D721Med (cell line): ENCODE results near the gene C9orf78.
"Not testable (repeated sequence)": the region's sequence is repeated elsewhere in the genome, so short reads cannot be mapped to it uniquely, and the experiment has no call there.

Experiments
- DNase-seq: peaks from one replicate; pipeline ENCODE4 v3.0.0; 2011; ENCODE audit warnings: low spot score; ENCODE audit not compliant: insufficient read length
- FAIRE-seq: peaks from 2 replicates; lab custom pipeline; 2011; peaks lifted over from hg19 to GRCh38; lab: Jason Lieb, UNC
- CTCF ChIP-seq: IDR thresholded peaks from 2 replicates; pipeline ENCODE4 v1.5.1; 2012; ENCODE audit warnings: mild to moderate bottlenecking, control low read depth; ENCODE audit not compliant: insufficient read depth; ENCODE audit errors: missing control alignments

The C9orf78 gene

GRCh38 chr9:129809346-129809745 lies 25.7 kb downstream of the C9orf78 start:
- FAIRE-seq (no peak), DNase-seq (no peak)
- TF ChIP-seq CTCF = no peak

DNA sequence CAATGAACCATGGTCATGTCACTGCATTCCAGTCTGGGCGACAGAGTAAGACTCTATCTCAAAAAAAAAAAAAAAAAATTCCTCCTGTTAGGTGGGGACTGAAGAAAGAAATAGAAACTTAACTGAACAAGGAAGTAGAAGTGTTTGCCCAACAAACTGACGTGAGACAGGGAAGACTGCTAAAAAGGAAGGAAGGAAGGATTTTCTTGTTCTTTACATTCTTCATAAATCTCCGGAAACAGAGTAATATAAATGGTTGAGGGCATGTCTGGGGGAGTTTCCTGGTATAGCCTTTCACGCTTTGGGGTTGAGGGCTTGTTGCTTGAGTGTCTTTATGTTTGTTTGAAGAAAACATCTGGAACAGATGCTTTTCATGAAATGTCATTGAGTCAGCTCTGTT lies 29.0 kb downstream of the C9orf78 start:
- FAIRE-seq (no peak), DNase-seq (no peak)
- TF ChIP-seq CTCF = no peak

DNA sequence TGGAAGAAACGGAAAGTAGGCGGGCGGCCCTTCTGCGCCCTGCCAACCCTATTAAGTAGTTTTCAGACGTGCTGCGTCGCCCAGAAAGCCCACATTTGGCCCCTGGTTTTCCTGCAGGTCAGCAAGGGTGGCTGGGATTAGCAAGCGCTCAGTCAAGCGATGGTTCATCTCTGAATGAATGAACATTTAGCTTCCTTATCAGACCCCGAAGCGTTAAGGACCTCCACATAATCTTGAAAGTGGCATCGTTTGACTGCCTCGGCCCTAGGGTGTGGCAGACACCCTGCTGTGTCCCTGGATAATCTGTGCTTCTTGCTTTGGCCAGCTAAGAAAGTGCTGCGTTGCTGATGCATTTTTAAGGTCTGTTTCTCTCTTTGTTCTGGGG lies 31.4 kb downstream of the C9orf78 start:
- no peak for DNase-seq
- no peak for FAIRE-seq

DNA sequence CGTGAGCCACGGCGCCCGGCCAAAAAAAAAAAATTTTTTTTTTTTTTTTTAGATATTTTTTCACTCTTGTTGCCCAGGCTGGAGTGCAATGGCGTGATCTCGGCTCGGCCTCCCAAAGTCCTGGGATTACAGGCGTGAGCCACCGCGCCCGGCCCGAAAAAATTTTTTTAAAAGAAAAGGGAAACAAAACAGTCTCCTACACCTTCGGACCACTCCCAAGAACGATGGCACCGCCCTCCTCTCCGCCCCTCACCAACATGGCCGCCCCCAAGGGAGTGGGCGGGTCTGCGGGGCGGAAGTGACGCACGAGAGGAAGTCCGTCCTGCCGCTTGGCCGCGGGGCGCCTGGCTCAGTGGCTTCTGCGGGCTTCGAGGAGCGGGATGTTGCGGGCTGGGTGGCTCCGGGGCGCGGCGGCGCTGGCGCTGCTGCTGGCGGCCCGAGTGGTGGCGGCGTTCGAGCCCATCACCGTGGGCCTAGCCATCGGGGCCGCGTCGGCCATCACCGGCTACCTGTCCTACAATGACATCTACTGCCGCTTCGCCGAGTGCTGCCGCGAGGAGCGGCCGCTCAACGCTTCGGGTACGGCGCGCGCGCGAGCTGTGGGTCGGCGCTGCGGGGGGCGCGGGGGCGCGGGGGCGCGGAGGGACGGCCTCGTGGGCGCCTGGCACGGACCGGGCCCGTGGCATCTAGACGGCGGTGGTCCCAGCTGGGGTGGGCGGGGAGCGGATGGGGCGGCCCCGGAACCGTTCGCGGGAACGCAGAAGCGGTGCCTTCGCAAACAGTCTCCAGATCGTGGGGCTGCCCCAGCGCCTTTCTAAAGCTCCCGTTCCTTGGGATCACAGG lies 32.0 kb downstream of the C9orf78 start, which contains the start of gene TOR1B:
Gene TOR1B, plus strand, starts transcription at position 352 of the 843 bp plus-strand sequence. Its CDS starts 29 bp downstream, at position 381.
- FAIRE-seq = no peak
- TF ChIP-seq CTCF = no peak
- peak; percentile 62 for DNase-seq

More for the DNA sequence above, 31.4 kb downstream of the C9orf78 start:
- TF ChIP-seq CTCF = no peak

DNA sequence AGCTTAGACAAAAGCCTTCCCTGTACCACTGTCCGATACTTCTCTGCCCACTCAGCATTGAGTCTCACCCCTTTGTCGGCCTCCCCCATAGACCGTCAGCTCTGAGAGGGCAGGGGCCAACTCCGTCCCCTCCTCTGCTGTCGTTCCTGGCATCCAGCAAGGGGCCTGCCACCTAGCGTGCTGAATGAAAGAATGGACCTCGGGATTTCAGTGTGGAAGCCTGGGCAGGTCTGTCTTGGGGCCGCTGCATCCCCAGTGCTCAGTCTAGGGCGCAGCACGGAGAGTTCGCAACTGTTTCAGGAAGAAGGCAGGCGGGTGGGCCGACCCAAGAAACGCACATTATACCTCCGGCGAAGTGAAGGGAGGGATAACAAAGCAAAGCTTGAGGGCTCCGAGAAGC lies 33.6 kb downstream of the C9orf78 start:
- no peak for DNase-seq
- no peak for TF ChIP-seq CTCF
- FAIRE-seq = no peak

DNA sequence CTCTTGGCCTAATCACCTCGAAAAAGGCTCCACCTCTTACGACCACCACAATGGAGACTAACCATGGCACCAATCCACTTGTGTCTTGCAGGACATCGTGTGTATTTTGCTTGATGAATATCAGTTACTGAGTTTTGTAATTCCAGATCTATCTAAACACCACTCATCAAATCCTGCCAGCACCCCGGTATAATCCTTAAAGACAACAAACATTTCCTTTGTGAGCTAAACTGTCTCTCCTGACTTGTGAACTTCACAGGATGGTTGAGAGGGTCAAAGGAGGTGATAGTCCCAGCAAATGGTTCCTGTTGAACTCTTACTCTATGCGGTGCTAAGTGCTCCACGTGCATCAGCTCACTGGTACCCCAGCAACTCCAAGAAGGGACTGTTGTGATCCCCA lies 36.1 kb downstream of the C9orf78 start:
- no peak for FAIRE-seq
- no peak for TF ChIP-seq CTCF
- DNase-seq = no peak

- not testable (repeated sequence) for FAIRE-seq, DNase-seq
These were observed 39.0 kb downstream of the C9orf78 start for GRCh38 chr9:129796029-129796428.

- DNase-seq (no peak), FAIRE-seq (no peak)
- TF ChIP-seq CTCF = no peak
These were observed 40.5 kb downstream of the C9orf78 start for GRCh38 chr9:129794549-129794948.
